Fibroblast of villous mesenchyme (primary cell): ENCODE measurements around the gene EIF2A. TPM values are rescaled to one million over a fixed set of nuclear protein-coding genes. Genes with fewer than 3 reads are reported as not detected.
"Not testable (repeated sequence)": the region's sequence is repeated elsewhere in the genome, so short reads cannot be mapped to it uniquely, and the experiment has no call there.

Experiments used
- DNase-seq: peaks from one replicate; pipeline ENCODE4 v3.0.0-alpha.2; 2010; ENCODE audit warnings: low read depth
- H3K4me3 ChIP-seq: 2 replicates; pipeline ENCODE4 v1.5.1; 2011; ENCODE audit warnings: low read depth, mild to moderate bottlenecking, low read length
- CTCF ChIP-seq: IDR thresholded peaks from 2 replicates; pipeline ENCODE4 v1.5.1; 2012; ENCODE audit warnings: low read depth, mild to moderate bottlenecking, low read length; ENCODE audit not compliant: insufficient read depth
- total RNA-seq: library from RNA; depleted of rRNA; stranded (reverse); fragments of >200 nt; gene quantifications from 2 replicates; pipeline ENCODE4 v1.2.3, GENCODE V29; 2012

Gene EIF2A
- total RNA-seq, 1 donor, result 156 TPM

GRCh38 chr3:150613709-150614480, 67.3 kb downstream of the EIF2A start:
- no peak overlapping the region for H3K4me3 ChIP-seq
- TF ChIP-seq CTCF, result no peak
- DNase-seq, result no peak

- TF ChIP-seq CTCF, result no peak
- no peak for DNase-seq
- H3K4me3 ChIP-seq, result no peak overlapping the region
These were observed 73.6 kb downstream of the EIF2A start for GRCh38 chr3:150620002-150620689.

GRCh38 chr3:150622955-150623354, 76.4 kb downstream of the EIF2A start:
- not testable (repeated sequence) for H3K4me3 ChIP-seq, DNase-seq

DNA sequence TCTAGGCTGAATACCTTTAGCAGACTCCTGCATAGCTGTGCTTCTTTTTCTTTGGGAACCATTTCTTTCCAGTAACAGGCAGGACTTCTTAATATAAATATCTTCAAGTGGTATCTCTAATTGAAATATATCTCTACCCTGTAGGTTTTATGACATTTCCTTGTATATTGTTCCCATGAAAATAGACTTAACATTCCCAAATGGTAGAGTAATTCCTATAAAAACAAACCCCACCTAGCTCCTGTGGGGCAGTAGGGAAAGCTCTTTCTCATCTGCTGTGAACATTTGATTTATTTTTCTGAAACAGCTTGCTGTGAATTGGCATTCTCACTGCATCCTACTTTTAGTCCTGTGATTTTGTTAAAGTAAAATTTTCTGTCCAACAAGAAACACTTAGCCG, 77.4 kb downstream of the EIF2A start:
- no peak overlapping the region for H3K4me3 ChIP-seq
- TF ChIP-seq CTCF, result no peak
- DNase-seq, result no peak

DNA sequence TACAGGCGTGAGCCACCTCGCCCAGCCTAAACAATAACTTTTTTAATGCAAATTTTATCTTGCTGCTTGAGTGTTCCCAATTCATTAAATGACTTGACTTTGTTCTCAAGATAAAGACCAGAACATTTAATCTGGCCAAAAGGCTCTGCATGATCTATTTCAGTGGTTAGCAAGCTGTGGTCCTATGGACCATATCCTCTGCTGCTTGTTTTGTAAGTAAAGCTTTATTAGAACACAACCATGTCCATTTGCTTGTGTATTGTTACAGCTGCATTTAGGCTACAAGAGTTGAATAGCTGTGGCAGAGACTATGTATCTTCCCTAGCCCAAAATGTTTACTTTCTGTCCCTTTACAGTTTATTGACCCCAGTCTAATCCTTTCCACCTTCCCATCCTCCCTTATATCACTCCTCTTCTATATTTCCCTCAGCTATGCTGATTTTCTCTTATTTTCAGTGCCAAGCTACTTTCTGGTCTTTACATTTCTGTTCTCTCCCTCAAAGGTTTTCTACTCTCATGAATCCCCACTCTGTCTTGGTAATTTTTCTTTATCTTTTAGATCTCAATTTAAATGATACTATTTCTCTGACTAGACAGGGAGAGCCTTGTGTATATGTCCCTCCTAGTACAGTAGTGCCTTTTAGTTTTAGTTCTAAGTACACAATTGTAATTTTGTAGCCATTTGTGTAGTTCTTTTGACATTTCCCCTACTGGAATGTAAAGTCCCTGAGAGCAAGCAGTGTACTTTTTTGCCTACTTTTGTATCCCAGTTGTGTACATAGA, 79.8 kb downstream of the EIF2A start:
- H3K4me3 ChIP-seq, result no peak overlapping the region
- no peak for DNase-seq
- TF ChIP-seq CTCF, result no peak

DNA sequence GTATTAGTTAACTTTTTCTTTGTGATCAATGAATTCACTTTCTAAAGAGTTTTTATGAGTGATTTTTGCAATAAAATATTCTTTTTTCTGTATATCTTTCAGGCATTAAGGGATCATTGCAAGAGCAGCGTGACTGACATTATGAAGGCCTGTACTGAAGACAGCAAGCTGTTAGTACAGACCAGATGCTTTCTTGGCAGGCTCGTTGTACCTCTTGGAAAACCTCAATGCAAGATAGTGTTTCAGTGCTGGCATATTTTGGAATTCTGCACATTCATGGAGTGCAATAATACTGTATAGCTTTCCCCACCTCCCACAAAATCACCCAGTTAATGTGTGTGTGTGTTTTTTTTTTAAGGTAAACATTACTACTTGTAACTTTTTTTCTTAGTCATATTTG, 81.0 kb downstream of the EIF2A start:
- DNase-seq, result peak; percentile 50
- no peak overlapping the region for H3K4me3 ChIP-seq
- TF ChIP-seq CTCF, result no peak

DNA sequence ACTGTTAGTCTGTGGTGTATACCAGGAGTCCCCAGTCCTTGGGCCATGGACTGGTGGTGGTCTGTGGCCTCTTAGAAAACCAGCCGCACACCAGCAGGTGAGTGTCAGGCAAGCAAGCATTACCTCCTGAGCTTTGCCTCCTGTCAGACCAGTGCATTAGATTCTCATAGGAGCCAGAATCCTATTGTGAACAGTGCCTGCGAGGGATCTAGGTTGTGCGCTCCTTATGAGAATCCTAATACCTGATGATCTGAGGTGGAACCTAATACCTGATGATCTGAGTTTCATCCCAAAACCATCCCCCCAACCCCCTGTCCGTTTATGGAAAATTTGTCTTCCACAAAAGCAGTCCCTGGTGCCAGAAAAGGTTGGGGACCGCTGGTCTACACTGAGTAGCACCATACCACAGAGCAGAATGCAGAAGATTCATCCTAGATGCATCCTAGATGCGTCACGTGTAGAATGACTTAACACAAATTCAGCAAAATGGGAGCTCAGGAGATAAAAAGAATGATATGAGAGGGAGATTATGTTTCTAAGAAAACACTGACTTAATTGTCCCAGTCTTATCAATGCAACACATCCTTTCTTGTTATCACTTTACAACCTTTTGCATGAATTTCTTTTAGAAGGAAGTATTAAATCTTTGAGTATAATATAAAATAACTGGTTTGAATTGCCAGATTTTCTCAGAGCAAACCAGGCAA, 85.1 kb downstream of the EIF2A start:
- DNase-seq, result no peak
- no peak for TF ChIP-seq CTCF
- H3K4me3 ChIP-seq, result no peak overlapping the region
